Neural cell (in vitro differentiated cells): ENCODE results near the gene EIF4G3. TPM values are rescaled to one million over a fixed set of nuclear protein-coding genes. Genes with fewer than 3 reads are reported as not detected.

ENCODE experiments used
- H2AFZ ChIP-seq: fragments of 200-600, 300-800 bp; sonication (generic), shearing (Covaris generic); 2 replicates; pipeline ENCODE4 v1.6.0; 2014; ENCODE audit warnings: low read depth, mild to moderate bottlenecking, antibody characterized with exemption, low read length, moderate library complexity
- H3F3A ChIP-seq: fragments of 200-600 bp; shearing (Covaris generic); 2 replicates; pipeline ENCODE4 v1.6.1; 2016; ENCODE audit warnings: mild to moderate bottlenecking, moderate library complexity, mixed read lengths, antibody characterized with exemption, low read length; ENCODE audit not compliant: insufficient read depth, poor library complexity, severe bottlenecking
- H3K27ac ChIP-seq: fragments of 200-600, 300-800 bp; sonication (generic), shearing (Covaris generic); 2 replicates; pipeline ENCODE4 v1.5.1; 2014; ENCODE audit warnings: mild to moderate bottlenecking, low read length, moderate library complexity
- H3K27me3 ChIP-seq: fragments of 300-800, 200-600 bp; sonication (generic), shearing (Covaris generic); 2 replicates; pipeline ENCODE4 v1.6.0; 2014; ENCODE audit warnings: mild to moderate bottlenecking, low read depth, low read length, moderate library complexity; ENCODE audit not compliant: insufficient read depth
- H3K36me3 ChIP-seq: fragments of 300-800, 200-600 bp; sonication (generic), shearing (Covaris generic); 2 replicates; pipeline ENCODE4 v1.5.1; 2014; ENCODE audit warnings: mild to moderate bottlenecking, antibody characterized with exemption, low read length, moderate library complexity; ENCODE audit not compliant: insufficient read depth
- H3K4me2 ChIP-seq: fragments of 300-800, 200-600 bp; sonication (generic), shearing (Covaris generic); 2 replicates; pipeline ENCODE4 v1.6.0; 2014; ENCODE audit warnings: mild to moderate bottlenecking, low read length
- H3K4me3 ChIP-seq: fragments of 300-800, 200-600 bp; sonication (generic), shearing (Covaris generic); 2 replicates; pipeline ENCODE4 v1.5.1; 2014; ENCODE audit warnings: mild to moderate bottlenecking, low read length, moderate library complexity
- H3K79me2 ChIP-seq: fragments of 200-600 bp; shearing (Covaris generic); replicated peaks from 2 replicates; pipeline ENCODE4 v1.6.0; 2014; ENCODE audit warnings: mild to moderate bottlenecking, low read length, moderate library complexity; ENCODE audit not compliant: insufficient read depth
- H3K9ac ChIP-seq: fragments of 300-800, 200-600 bp; sonication (generic), shearing (Covaris generic); 2 replicates; pipeline ENCODE4 v1.6.1; 2016; ENCODE audit warnings: mild to moderate bottlenecking, low read length, mixed read lengths
- H3K9me2 ChIP-seq: fragments of 200-600 bp; shearing (Covaris generic); 2 replicates; pipeline ENCODE4 v1.6.1; 2016; ENCODE audit warnings: mild to moderate bottlenecking, low read length, mixed read lengths; ENCODE audit not compliant: insufficient read depth
- H3K9me3 ChIP-seq: fragments of 200-600, 300-800 bp; sonication (generic), shearing (Covaris generic); 2 replicates; pipeline ENCODE4 v1.6.1; 2016; ENCODE audit warnings: mild to moderate bottlenecking, mixed run types, low read length, moderate library complexity, mixed read lengths
- H4K20me1 ChIP-seq: fragments of 200-600 bp; shearing (Covaris generic); 2 replicates; pipeline ENCODE4 v1.6.1; 2016; ENCODE audit warnings: mild to moderate bottlenecking, mixed run types; ENCODE audit not compliant: insufficient read depth
- CTCF ChIP-seq: fragments of 450-650 bp; IDR thresholded peaks from 2 replicates; pipeline ENCODE4 v1.5.1; 2014; ENCODE audit warnings: antibody characterized with exemption, mild to moderate bottlenecking, moderate library complexity; ENCODE audit not compliant: poor library complexity, severe bottlenecking
- EP300 ChIP-seq: fragments of 450-650 bp; conservative IDR thresholded peaks from 2 replicates; pipeline ENCODE4 v1.6.1; 2014; ENCODE audit warnings: antibody characterized with exemption, mild to moderate bottlenecking, moderate library complexity; ENCODE audit not compliant: poor library complexity, severe bottlenecking
- EZH2 ChIP-seq: fragments of 200-600, 300-800 bp; shearing (Covaris generic), sonication (generic); IDR thresholded peaks from 2 replicates; pipeline ENCODE4 v1.6.1; 2014; ENCODE audit warnings: antibody characterized with exemption, low read length, borderline replicate concordance, mild to moderate bottlenecking; ENCODE audit not compliant: insufficient read depth, poor library complexity, severe bottlenecking
- MXI1 ChIP-seq: fragments of 450-650 bp; conservative IDR thresholded peaks from 2 replicates; pipeline ENCODE4 v1.6.1; 2014; ENCODE audit warnings: antibody characterized with exemption, mild to moderate bottlenecking; ENCODE audit not compliant: poor library complexity, severe bottlenecking
- POLR2AphosphoS5 ChIP-seq: IDR thresholded peaks from 2 replicates; pipeline ENCODE4 v1.6.1; 2012
- RAD21 ChIP-seq: fragments of 450-650 bp; conservative IDR thresholded peaks from 2 replicates; pipeline ENCODE4 v1.6.1; 2014; ENCODE audit warnings: antibody characterized with exemption, mild to moderate bottlenecking, moderate library complexity
- SMC3 ChIP-seq: fragments of 450-650 bp; conservative IDR thresholded peaks from 2 replicates; pipeline ENCODE4 v1.6.1; 2014; ENCODE audit warnings: antibody characterized with exemption, mild to moderate bottlenecking, moderate library complexity; ENCODE audit not compliant: poor library complexity
- TAF1 ChIP-seq: IDR thresholded peaks from 2 replicates; pipeline ENCODE4 v1.6.1; 2012; ENCODE audit warnings: low read depth
- polyA plus RNA-seq: library from polyadenylated mRNA; depleted of rRNA; stranded (reverse); fragments of >200 nt; gene quantifications from 2 replicates; pipeline ENCODE4 v1.2.3, GENCODE V29; 2014
- TF ChIP-seq, protein P1 (sequence below): IDR thresholded peaks from 2 replicates; pipeline ENCODE4 v1.6.1; 2012; ENCODE audit warnings: borderline replicate concordance

EIF4G3 gene
- polyA plus RNA-seq, 1 donor from 2014 or later, result 56.9 TPM

- no peak for TF ChIP-seq TAF1
- TF ChIP-seq, protein P1, sequence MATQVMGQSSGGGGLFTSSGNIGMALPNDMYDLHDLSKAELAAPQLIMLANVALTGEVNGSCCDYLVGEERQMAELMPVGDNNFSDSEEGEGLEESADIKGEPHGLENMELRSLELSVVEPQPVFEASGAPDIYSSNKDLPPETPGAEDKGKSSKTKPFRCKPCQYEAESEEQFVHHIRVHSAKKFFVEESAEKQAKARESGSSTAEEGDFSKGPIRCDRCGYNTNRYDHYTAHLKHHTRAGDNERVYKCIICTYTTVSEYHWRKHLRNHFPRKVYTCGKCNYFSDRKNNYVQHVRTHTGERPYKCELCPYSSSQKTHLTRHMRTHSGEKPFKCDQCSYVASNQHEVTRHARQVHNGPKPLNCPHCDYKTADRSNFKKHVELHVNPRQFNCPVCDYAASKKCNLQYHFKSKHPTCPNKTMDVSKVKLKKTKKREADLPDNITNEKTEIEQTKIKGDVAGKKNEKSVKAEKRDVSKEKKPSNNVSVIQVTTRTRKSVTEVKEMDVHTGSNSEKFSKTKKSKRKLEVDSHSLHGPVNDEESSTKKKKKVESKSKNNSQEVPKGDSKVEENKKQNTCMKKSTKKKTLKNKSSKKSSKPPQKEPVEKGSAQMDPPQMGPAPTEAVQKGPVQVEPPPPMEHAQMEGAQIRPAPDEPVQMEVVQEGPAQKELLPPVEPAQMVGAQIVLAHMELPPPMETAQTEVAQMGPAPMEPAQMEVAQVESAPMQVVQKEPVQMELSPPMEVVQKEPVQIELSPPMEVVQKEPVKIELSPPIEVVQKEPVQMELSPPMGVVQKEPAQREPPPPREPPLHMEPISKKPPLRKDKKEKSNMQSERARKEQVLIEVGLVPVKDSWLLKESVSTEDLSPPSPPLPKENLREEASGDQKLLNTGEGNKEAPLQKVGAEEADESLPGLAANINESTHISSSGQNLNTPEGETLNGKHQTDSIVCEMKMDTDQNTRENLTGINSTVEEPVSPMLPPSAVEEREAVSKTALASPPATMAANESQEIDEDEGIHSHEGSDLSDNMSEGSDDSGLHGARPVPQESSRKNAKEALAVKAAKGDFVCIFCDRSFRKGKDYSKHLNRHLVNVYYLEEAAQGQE, result no peak
- no peak for TF ChIP-seq CTCF
- TF ChIP-seq SMC3, result no peak
- TF ChIP-seq EP300, result no peak
- no peak for TF ChIP-seq EZH2
- TF ChIP-seq POLR2AphosphoS5, result no peak
- no peak for TF ChIP-seq RAD21
- TF ChIP-seq MXI1, result no peak
- Histone ChIP-seq H3K36me3 (no peaks in the 10 kb centered on the region), H3K9me3 (no peaks in the 10 kb centered on the region), H3K27me3 (no peaks in the 10 kb centered on the region), H3K27ac (no peak overlapping the region), H3K79me2 (no peaks in the 10 kb centered on the region), H3K9ac (no peak overlapping the region), H3K4me3 (no peak overlapping the region), H3K9me2 (no peaks in the 10 kb centered on the region), H2AFZ (no peak overlapping the region), H3K4me2 (no peak overlapping the region), H4K20me1 (no peaks in the 10 kb centered on the region), H3F3A (no peaks in the 10 kb centered on the region)
These were observed 309.6 kb downstream of the EIF4G3 start for GRCh38 chr1:20867062-20867461.

DNA sequence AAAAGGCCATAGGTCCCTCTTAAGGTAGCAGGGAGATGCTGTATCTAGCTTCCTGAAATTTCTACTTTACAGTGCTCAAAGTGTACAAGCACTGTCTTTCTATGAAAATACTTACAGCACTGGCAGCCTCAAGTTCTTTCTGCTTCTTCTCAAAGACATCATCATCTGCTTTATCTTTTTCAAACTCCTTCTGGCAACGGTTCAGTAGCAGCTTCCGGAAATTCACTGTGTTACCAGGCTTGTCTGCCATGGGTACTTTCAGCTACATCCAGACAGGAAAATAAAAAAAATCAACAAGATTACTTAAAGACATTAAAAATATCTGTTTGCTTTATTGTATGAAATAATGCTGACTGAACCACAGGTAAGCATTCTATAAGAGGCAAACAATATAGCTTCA, 311.7 kb downstream of the EIF4G3 start:
- Histone ChIP-seq H2AFZ (no peak overlapping the region), H3K9me3 (no peaks in the 10 kb centered on the region), H3K4me3 (no peak overlapping the region), H3F3A (no peaks in the 10 kb centered on the region), H3K9me2 (no peaks in the 10 kb centered on the region), H3K27me3 (no peaks in the 10 kb centered on the region), H3K9ac (no peak overlapping the region), H4K20me1 (no peaks in the 10 kb centered on the region), H3K27ac (no peak overlapping the region), H3K4me2 (no peak overlapping the region), H3K36me3 (peaks cover 5% of the 10 kb centered on the region), H3K79me2 (no peaks in the 10 kb centered on the region)
- TF ChIP-seq POLR2AphosphoS5 (no peak), TAF1 (no peak), EP300 (no peak), EZH2 (no peak), RAD21 (no peak), MXI1 (no peak), CTCF (no peak), SMC3 (no peak)
- TF ChIP-seq, protein P1, result no peak
